Stimulated activated naive CD8-positive, alpha-beta T cell treated with anti-CD3 and anti-CD28 coated beads, Interleukin-15, Interleukin-2, amounts not matched to agents 100 ng/mL and 50 ng/mL, for 24 hours (primary cell): ENCODE measurements around the gene BDKRB1.

Source experiments
- H3K27ac Mint-ChIP-seq: one replicate; pipeline ENCODE4 v1.8.0; 2021; ENCODE audit warnings: mild to moderate bottlenecking, mixed read lengths
- H3K27me3 Mint-ChIP-seq: one replicate; pipeline ENCODE4 v1.8.0; 2021; ENCODE audit warnings: mixed read lengths
- H3K36me3 Mint-ChIP-seq: one replicate; pipeline ENCODE4 v1.8.0; 2021; ENCODE audit warnings: low read depth, mixed read lengths
- H3K4me1 Mint-ChIP-seq: one replicate; pipeline ENCODE4 v1.8.0; 2021; ENCODE audit warnings: low read depth, mixed read lengths
- H3K4me3 Mint-ChIP-seq: one replicate; pipeline ENCODE4 v1.8.0; 2021; ENCODE audit warnings: mild to moderate bottlenecking, mixed read lengths
- H3K9me3 Mint-ChIP-seq: one replicate; pipeline ENCODE4 v1.8.0; 2021; ENCODE audit warnings: mixed read lengths

Gene BDKRB1

GRCh38 chr14:96261772-96262655 lies 6.0 kb downstream of the BDKRB1 start:
- Mint-ChIP-seq H3K36me3 (no peaks in the 10 kb centered on the region), H3K27me3 (peaks cover 20% of the 10 kb centered on the region), H3K9me3 (no peaks in the 10 kb centered on the region), H3K4me3 (no peak overlapping the region), H3K27ac (no peak overlapping the region), H3K4me1 (no peaks in the 10 kb centered on the region)

GRCh38 chr14:96263347-96264199 lies 7.6 kb downstream of the BDKRB1 start:
- Mint-ChIP-seq H3K27me3 (peaks cover 14% of the 10 kb centered on the region), H3K9me3 (no peaks in the 10 kb centered on the region), H3K4me1 (no peaks in the 10 kb centered on the region), H3K27ac (no peak overlapping the region), H3K4me3 (no peak overlapping the region), H3K36me3 (no peaks in the 10 kb centered on the region)

- H3K9me3 Mint-ChIP-seq: no peaks in the 10 kb centered on the region
- no peaks in the 10 kb centered on the region for H3K4me1 Mint-ChIP-seq
- H3K27ac Mint-ChIP-seq: no peak overlapping the region
- H3K4me3 Mint-ChIP-seq: no peak overlapping the region
- no peaks in the 10 kb centered on the region for H3K36me3 Mint-ChIP-seq
- H3K27me3 Mint-ChIP-seq: peaks cover 10% of the 10 kb centered on the region
Measured at GRCh38 chr14:96264200-96264553, 8.2 kb downstream of the BDKRB1 start.

GRCh38 chr14:96264853-96265252 lies 8.8 kb downstream of the BDKRB1 start:
- Mint-ChIP-seq H3K9me3 (no peaks in the 10 kb centered on the region), H3K27me3 (peaks cover 4% of the 10 kb centered on the region), H3K27ac (no peak overlapping the region), H3K4me3 (no peak overlapping the region), H3K36me3 (no peaks in the 10 kb centered on the region), H3K4me1 (no peaks in the 10 kb centered on the region)

GRCh38 chr14:96265383-96266095 lies 9.5 kb downstream of the BDKRB1 start:
- Mint-ChIP-seq H3K4me3 (no peak overlapping the region), H3K9me3 (no peaks in the 10 kb centered on the region), H3K27ac (no peak overlapping the region), H3K27me3 (peaks cover 4% of the 10 kb centered on the region), H3K4me1 (no peaks in the 10 kb centered on the region), H3K36me3 (no peaks in the 10 kb centered on the region)

GRCh38 chr14:96267336-96267735 lies 11.3 kb downstream of the BDKRB1 start:
- Mint-ChIP-seq H3K27me3 (no peaks in the 10 kb centered on the region), H3K36me3 (no peaks in the 10 kb centered on the region)

GRCh38 chr14:96267916-96268315 lies 11.9 kb downstream of the BDKRB1 start:
- H3K36me3 Mint-ChIP-seq: no peaks in the 10 kb centered on the region
- H3K4me1 Mint-ChIP-seq: no peaks in the 10 kb centered on the region
- H3K27ac Mint-ChIP-seq: no peak overlapping the region
- H3K9me3 Mint-ChIP-seq: peaks cover 9% of the 10 kb centered on the region
- no peaks in the 10 kb centered on the region for H3K27me3 Mint-ChIP-seq
- H3K4me3 Mint-ChIP-seq: no peak overlapping the region

More at GRCh38 chr14:96267336-96267735, 11.3 kb downstream of the BDKRB1 start:
- no peak overlapping the region for H3K4me3 Mint-ChIP-seq
- no peaks in the 10 kb centered on the region for H3K4me1 Mint-ChIP-seq
- H3K27ac Mint-ChIP-seq: no peak overlapping the region
- H3K9me3 Mint-ChIP-seq: peaks cover 6% of the 10 kb centered on the region

GRCh38 chr14:96268431-96269358 lies 12.7 kb downstream of the BDKRB1 start:
- H3K9me3 Mint-ChIP-seq: peaks cover 9% of the 10 kb centered on the region
- no peaks in the 10 kb centered on the region for H3K27me3 Mint-ChIP-seq
- no peak overlapping the region for H3K4me3 Mint-ChIP-seq
- H3K4me1 Mint-ChIP-seq: no peaks in the 10 kb centered on the region
- H3K27ac Mint-ChIP-seq: no peak overlapping the region
- H3K36me3 Mint-ChIP-seq: no peaks in the 10 kb centered on the region

- no peak overlapping the region for H3K4me3 Mint-ChIP-seq
- H3K9me3 Mint-ChIP-seq: peaks cover 9% of the 10 kb centered on the region
- no peaks in the 10 kb centered on the region for H3K27me3 Mint-ChIP-seq
- no peaks in the 10 kb centered on the region for H3K36me3 Mint-ChIP-seq
- no peaks in the 10 kb centered on the region for H3K4me1 Mint-ChIP-seq
- no peak overlapping the region for H3K27ac Mint-ChIP-seq
Measured at GRCh38 chr14:96269359-96269710, 13.3 kb downstream of the BDKRB1 start.

- Mint-ChIP-seq H3K4me3 (no peak overlapping the region), H3K36me3 (no peaks in the 10 kb centered on the region), H3K27me3 (no peaks in the 10 kb centered on the region), H3K9me3 (peaks cover 9% of the 10 kb centered on the region), H3K27ac (no peak overlapping the region), H3K4me1 (no peaks in the 10 kb centered on the region)
Measured at GRCh38 chr14:96270565-96271420, 14.8 kb downstream of the BDKRB1 start.

- H3K4me1 Mint-ChIP-seq: no peaks in the 10 kb centered on the region
- H3K36me3 Mint-ChIP-seq: no peaks in the 10 kb centered on the region
- peaks cover 9% of the 10 kb centered on the region for H3K9me3 Mint-ChIP-seq
- H3K4me3 Mint-ChIP-seq: no peak overlapping the region
- H3K27ac Mint-ChIP-seq: no peak overlapping the region
- no peaks in the 10 kb centered on the region for H3K27me3 Mint-ChIP-seq
Measured at GRCh38 chr14:96271421-96271762, 15.4 kb downstream of the BDKRB1 start.

GRCh38 chr14:96272777-96273473 lies 16.9 kb downstream of the BDKRB1 start:
- Mint-ChIP-seq H3K4me3 (no peak overlapping the region), H3K4me1 (no peaks in the 10 kb centered on the region), H3K27ac (no peak overlapping the region), H3K36me3 (no peaks in the 10 kb centered on the region), H3K9me3 (peaks cover 13% of the 10 kb centered on the region), H3K27me3 (no peaks in the 10 kb centered on the region)

GRCh38 chr14:96273629-96274028 lies 17.6 kb downstream of the BDKRB1 start:
- Mint-ChIP-seq H3K27ac (no peak overlapping the region), H3K9me3 (peaks cover 14% of the 10 kb centered on the region), H3K4me3 (no peak overlapping the region), H3K27me3 (no peaks in the 10 kb centered on the region), H3K36me3 (peaks cover 1% of the 10 kb centered on the region), H3K4me1 (no peaks in the 10 kb centered on the region)
